ENCODE results near the gene MSGN1.

GRCh38 chr2:17850151-17850550, 33.9 kb downstream of the MSGN1 start:
- TF ChIP-seq JUND (IDR thresholded peaks at IDR 0.05) (no peak), CTCF (IDR thresholded peaks at IDR 0.05) (no peak), YY1 (IDR thresholded peaks at IDR 0.05; ENCODE audit: low read depth) (no peak), RXRA (IDR thresholded peaks at IDR 0.05; ENCODE audit: borderline replicate concordance, low read depth) (no peak), EZH2phosphoT487 (IDR thresholded peaks at IDR 0.05; ENCODE audit: borderline replicate concordance, low read depth) (no peak), POLR2AphosphoS5 (IDR thresholded peaks at IDR 0.05; ENCODE audit: low read depth, low read length) (no peak), TEAD4 (IDR thresholded peaks at IDR 0.05; ENCODE audit: borderline replicate concordance, insufficient read depth) (no peak), GATA2 (CRISPR knock-in tag; IDR thresholded peaks at IDR 0.05) (no peak), TCF12 (IDR thresholded peaks at IDR 0.05) (no peak), MEF2A (IDR thresholded peaks at IDR 0.05; ENCODE audit: borderline replicate concordance, low read depth) (no peak), PBX3 (IDR thresholded peaks at IDR 0.05) (no peak), REST (IDR thresholded peaks at IDR 0.05; ENCODE audit: low read depth, low read length) (no peak)
- TF ChIP-seq, protein P1, sequence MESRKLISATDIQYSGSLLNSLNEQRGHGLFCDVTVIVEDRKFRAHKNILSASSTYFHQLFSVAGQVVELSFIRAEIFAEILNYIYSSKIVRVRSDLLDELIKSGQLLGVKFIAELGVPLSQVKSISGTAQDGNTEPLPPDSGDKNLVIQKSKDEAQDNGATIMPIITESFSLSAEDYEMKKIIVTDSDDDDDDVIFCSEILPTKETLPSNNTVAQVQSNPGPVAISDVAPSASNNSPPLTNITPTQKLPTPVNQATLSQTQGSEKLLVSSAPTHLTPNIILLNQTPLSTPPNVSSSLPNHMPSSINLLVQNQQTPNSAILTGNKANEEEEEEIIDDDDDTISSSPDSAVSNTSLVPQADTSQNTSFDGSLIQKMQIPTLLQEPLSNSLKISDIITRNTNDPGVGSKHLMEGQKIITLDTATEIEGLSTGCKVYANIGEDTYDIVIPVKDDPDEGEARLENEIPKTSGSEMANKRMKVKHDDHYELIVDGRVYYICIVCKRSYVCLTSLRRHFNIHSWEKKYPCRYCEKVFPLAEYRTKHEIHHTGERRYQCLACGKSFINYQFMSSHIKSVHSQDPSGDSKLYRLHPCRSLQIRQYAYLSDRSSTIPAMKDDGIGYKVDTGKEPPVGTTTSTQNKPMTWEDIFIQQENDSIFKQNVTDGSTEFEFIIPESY (IDR thresholded peaks at IDR 0.05; ENCODE audit: borderline replicate concordance, low read depth): no peak
- TF ChIP-seq, protein P2, sequence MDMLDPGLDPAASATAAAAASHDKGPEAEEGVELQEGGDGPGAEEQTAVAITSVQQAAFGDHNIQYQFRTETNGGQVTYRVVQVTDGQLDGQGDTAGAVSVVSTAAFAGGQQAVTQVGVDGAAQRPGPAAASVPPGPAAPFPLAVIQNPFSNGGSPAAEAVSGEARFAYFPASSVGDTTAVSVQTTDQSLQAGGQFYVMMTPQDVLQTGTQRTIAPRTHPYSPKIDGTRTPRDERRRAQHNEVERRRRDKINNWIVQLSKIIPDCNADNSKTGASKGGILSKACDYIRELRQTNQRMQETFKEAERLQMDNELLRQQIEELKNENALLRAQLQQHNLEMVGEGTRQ (IDR thresholded peaks at IDR 0.05; ENCODE audit: borderline replicate concordance, low read depth, low read length): no peak

Data from SK-N-SH (cell line).